Measurements from ENCODE around the gene ATR.
"Not testable (repeated sequence)": the region's sequence is repeated elsewhere in the genome, so short reads cannot be mapped to it uniquely, and the experiment has no call there.

Gene ATR

DNA sequence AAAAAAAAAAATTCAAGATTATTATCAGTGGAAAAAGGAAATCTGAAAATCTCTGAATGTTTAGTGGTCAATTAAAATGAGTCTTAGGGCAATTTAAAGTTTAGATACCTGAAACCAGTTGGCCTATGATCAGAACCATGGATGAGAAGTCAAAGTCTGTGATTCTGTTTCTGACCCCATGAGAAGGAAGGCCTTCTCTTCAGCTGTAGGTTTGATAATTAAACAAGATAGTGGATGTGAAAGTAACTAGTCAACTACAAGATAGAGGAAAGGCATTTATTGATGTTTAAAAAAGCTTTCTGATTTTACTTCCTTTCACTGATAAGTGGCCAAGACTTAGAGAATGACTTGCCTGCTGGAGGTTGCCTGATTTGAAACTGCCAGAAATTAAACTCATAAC, 26.4 kb upstream of the ATR start:
- no peak for TF ChIP-seq PRDM1 (tag by site-specific recombination; IDR thresholded peaks at IDR 0.05)
- TF ChIP-seq ZNF302 (tag by site-specific recombination; IDR thresholded peaks at IDR 0.05; ENCODE audit: low read depth), result no peak
- TF ChIP-seq, protein P1, sequence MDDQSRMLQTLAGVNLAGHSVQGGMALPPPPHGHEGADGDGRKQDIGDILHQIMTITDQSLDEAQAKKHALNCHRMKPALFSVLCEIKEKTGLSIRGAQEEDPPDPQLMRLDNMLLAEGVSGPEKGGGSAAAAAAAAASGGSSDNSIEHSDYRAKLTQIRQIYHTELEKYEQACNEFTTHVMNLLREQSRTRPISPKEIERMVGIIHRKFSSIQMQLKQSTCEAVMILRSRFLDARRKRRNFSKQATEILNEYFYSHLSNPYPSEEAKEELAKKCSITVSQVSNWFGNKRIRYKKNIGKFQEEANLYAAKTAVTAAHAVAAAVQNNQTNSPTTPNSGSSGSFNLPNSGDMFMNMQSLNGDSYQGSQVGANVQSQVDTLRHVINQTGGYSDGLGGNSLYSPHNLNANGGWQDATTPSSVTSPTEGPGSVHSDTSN (CRISPR knock-in tag; IDR thresholded peaks at IDR 0.05), result no peak
- TF ChIP-seq ZNF394 (tag by site-specific recombination; IDR thresholded peaks at IDR 0.05; ENCODE audit: borderline replicate concordance), result no peak
- no peak for TF ChIP-seq ZNF501 (tag by site-specific recombination; IDR thresholded peaks at IDR 0.05)
- no peak for TF ChIP-seq ZNF701 (tag by site-specific recombination; IDR thresholded peaks at IDR 0.05)
- CTCF ChIA-PET, result no interaction called here
- no peak overlapping the region for H3K27ac ChIP-seq (ENCODE audit: extremely low read depth, low read depth, low read length)

DNA sequence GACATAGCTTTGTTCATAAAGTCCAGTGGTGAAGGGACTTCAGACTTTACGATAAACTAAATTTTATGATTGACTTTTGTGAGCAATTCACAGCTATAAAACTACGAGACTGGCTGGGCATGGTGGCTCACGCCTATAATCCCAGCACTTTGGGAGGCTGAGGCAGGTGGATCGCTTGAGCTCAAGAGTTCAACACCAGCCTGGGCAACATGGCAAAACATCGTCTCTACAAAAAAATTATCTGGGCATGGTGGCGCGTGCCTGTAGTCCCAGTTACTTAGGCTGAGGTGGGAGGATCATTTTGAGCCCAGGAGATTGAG, 24.8 kb upstream of the ATR start:
- H3K4me3 ChIP-seq (ENCODE audit: low read depth, low read length); H3K36me3 ChIP-seq (ENCODE audit: control insufficient read depth in 2 of 2, insufficient read depth in 1 of 2, low read length in 2 of 2); CTCF ChIA-PET; H3K4me1 ChIP-seq (ENCODE audit: control insufficient read depth, insufficient read depth, low read length); H3K9me3 ChIP-seq (ENCODE audit: control insufficient read depth, insufficient read depth, low read depth, low read length); H3K27ac ChIP-seq (ENCODE audit: extremely low read depth, low read depth, low read length): not testable (repeated sequence)
- POLR2A ChIA-PET, result interaction anchor here (0.6 kb wide), 1 partner anchor 12 kb away, joined by 3 read pairs; no protein-coding TSS in a partner anchor

More for the DNA sequence above, 26.4 kb upstream of the ATR start:
- H3K4me3 ChIP-seq (ENCODE audit: low read depth, low read length), result no peak overlapping the region
- H3K36me3 ChIP-seq (ENCODE audit: control insufficient read depth in 2 of 2, insufficient read depth in 1 of 2, low read length in 2 of 2), result no peaks in the 10 kb centered on the region
- no peaks in the 10 kb centered on the region for H3K4me1 ChIP-seq (ENCODE audit: control insufficient read depth, insufficient read depth, low read length)
- POLR2A ChIA-PET, result no interaction called here
- H3K9me3 ChIP-seq (ENCODE audit: control insufficient read depth, insufficient read depth, low read depth, low read length), result no peaks in the 10 kb centered on the region

DNA sequence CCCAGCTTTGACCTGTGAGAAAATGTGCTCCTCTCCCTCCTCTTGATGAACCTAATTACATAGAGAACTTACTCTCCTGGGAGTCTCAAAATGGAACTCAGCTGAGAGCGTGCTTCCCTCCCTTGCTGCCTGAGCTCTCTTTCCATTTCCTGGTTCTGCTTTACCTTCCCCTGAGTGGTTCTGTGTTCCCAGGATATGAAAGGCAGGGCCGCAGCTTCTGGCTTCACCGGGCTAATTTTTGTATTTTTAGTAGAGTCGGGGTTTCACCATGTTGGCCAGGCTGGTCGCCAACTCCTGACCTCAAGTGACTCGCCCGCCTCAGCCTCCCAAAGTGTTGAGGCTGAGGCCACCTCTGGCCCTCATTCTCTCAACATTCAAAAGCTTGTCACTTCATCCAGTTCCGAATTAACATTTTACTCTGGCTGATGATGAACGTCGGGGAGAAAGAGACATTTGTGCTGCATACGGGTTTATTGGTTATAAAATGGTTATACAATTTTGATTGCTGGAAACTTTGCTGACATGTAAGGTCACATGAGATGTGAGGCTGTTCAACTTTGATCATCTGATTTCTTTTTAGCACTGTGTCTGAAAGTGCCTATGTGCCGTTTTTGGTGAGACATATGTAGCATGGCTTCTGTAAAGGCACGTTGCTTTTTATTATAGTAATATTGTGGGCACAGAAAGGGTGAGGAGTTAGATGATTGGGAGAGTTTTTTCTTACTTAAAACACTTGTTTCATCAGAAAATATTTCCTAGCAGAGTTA, 24.3 kb upstream of the ATR start:
- Histone ChIP-seq H3K4me3 (ENCODE audit: low read depth, low read length) (no peak overlapping the region), H3K4me1 (ENCODE audit: control insufficient read depth, insufficient read depth, low read length) (no peaks in the 10 kb centered on the region; the same call in 1 of the 2 replicates), H3K27ac (ENCODE audit: extremely low read depth, low read depth, low read length) (no peak overlapping the region), H3K9me3 (ENCODE audit: control insufficient read depth, insufficient read depth, low read depth, low read length) (no peaks in the 10 kb centered on the region), H3K36me3 (ENCODE audit: control insufficient read depth in 2 of 2, insufficient read depth in 1 of 2, low read length in 2 of 2) (no peaks in the 10 kb centered on the region)
- ChIA-PET POLR2A (interaction anchor here (0.6 kb wide), 1 partner anchor 11 kb away, joined by 3 read pairs; no protein-coding TSS in a partner anchor), CTCF (interaction anchor here (1.2 kb wide), 1 partner anchor 12 kb away, joined by 7 read pairs; no protein-coding TSS in a partner anchor)
- TF ChIP-seq BCL11B (tag by site-specific recombination; IDR thresholded peaks at IDR 0.05; ENCODE audit: low read depth) (no peak), ZNF473 (tag by site-specific recombination; IDR thresholded peaks at IDR 0.05) (no peak), ZNF274 (IDR thresholded peaks at IDR 0.05; ENCODE audit: low read length) (no peak), ZNF274 (tag by site-specific recombination; IDR thresholded peaks at IDR 0.05; ENCODE audit: borderline replicate concordance) (no peak), ZNF549 (tag by site-specific recombination; IDR thresholded peaks at IDR 0.05) (no peak), ZNF510 (tag by site-specific recombination; IDR thresholded peaks at IDR 0.05; ENCODE audit: insufficient replicate concordance) (no peak), ZNF140 (tag by site-specific recombination; IDR thresholded peaks at IDR 0.05) (no peak)
- TF ChIP-seq, protein P2, sequence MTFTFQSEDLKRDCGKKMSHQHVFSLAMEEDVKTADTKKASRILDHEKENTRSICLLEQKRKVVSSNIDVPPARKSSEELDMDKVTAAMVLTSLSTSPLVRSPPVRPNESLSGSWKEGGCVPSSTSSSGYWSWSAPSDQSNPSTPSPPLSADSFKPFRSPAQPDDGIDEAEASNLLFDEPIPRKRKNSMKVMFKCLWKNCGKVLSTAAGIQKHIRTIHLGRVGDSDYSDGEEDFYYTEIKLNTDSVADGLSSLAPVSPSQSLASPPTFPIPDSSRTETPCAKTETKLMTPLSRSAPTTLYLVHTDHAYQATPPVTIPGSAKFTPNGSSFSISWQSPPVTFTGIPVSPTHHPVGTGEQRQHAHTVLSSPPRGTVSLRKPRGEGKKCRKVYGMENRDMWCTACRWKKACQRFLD (tag by site-specific recombination; IDR thresholded peaks at IDR 0.05), result no peak

DNA sequence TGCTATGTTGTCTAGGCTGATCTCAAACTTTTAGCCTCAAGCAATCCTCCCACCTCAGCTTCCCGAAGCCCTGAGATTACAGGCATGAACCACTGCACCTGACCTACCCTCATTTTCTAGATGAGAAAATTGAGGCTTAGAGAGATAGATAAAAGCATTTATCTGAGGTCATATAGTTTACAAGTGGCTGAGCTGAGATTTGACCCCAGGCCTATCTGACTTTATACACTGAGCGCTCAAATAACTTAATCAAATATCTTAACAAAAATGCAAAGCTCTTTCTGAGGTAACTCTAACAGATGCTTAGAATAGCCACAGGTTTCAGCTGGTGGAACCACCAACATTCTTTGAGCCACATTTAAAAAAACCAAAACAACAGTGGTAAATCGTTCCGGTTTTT, 23.2 kb upstream of the ATR start:
- POLR2A ChIA-PET, result no interaction called here

More for the DNA sequence above, 23.2 kb upstream of the ATR start:
- Histone ChIP-seq H3K9me3 (ENCODE audit: control insufficient read depth, insufficient read depth, low read depth, low read length) (no peaks in the 10 kb centered on the region), H3K4me3 (ENCODE audit: low read depth, low read length) (no peak overlapping the region), H3K27ac (ENCODE audit: extremely low read depth, low read depth, low read length) (no peak overlapping the region), H3K36me3 (ENCODE audit: control insufficient read depth in 2 of 2, insufficient read depth in 1 of 2, low read length in 2 of 2) (no peaks in the 10 kb centered on the region), H3K4me1 (ENCODE audit: control insufficient read depth, insufficient read depth, low read length) (peaks cover 4% of the 10 kb centered on the region)
- TF ChIP-seq ZNF350 (tag by site-specific recombination; IDR thresholded peaks at IDR 0.05), result no peak
- CTCF ChIA-PET, result interaction anchor here (1.2 kb wide), 1 partner anchor 13 kb away, joined by 7 read pairs; no protein-coding TSS in a partner anchor

Measured in HEK293 (cell line).